HCT116 (cell line): ENCODE results near the gene G2E3. TPM values are rescaled to one million over a fixed set of nuclear protein-coding genes. Genes with fewer than 3 reads are reported as not detected.

ENCODE experiments used
- ATAC-seq: fragments of 200-7000 bp; cut with Tn5 transposase; 2 replicates; pipeline ENCODE4 v1.9.1; 2020; ENCODE audit warnings: mild to moderate bottlenecking, moderate library complexity
- BruUV-seq: library from RNA; stranded (reverse); fragments of 400-500 nt; replicated peaks from 2 replicates; lab custom pipeline; 2021; lab: Mats Ljungman, UMichigan
- CTCF ChIA-PET: fragments of 300-600 bp; sonication (Branson Sonifier 250); formaldehyde crosslinking; loops from one replicate; lab custom pipeline; 2021; ENCODE audit warnings: antibody characterized with exemption; lab: Charles Lee
- POLR2A ChIA-PET: fragments of 300-600, 350-600 bp; sonication (Branson Sonifier 250); formaldehyde crosslinking; loops from one replicate; lab custom pipeline; 2021; ENCODE audit warnings: antibody characterized with exemption; lab: Charles Lee
- RAD21 ChIA-PET, 2 experiments: fragments of 300-600 bp; sonication (Branson Sonifier 250); formaldehyde crosslinking; loops; one replicate each; lab custom pipeline; 2023; ENCODE audit warnings: low total read pairs in 2 of 2; ENCODE audit not compliant: uncharacterized antibody in 2 of 2, unreplicated experiment in 2 of 2, low non-redundant PET in 1 of 2; lab: Charles Lee
- DNase-seq: peaks from one replicate; pipeline ENCODE4 v3.0.0-alpha.2; 2010; ENCODE audit warnings: low read depth, low spot score
- H2AFZ ChIP-seq: fragments of 200-600 bp; shearing (Covaris generic), sonication (generic); 2 replicates; pipeline ENCODE4 v1.6.1; 2017; ENCODE audit warnings: low read depth, mixed run types, mixed read lengths, antibody characterized with exemption, low read length; ENCODE audit not compliant: poor library complexity, severe bottlenecking
- H3K27ac ChIP-seq: 2 replicates; pipeline ENCODE4 v1.5.1; 2012; ENCODE audit warnings: low read depth, low read length
- H3K27me3 ChIP-seq: fragments of 200-600 bp; sonication (generic); 2 replicates; pipeline ENCODE4 v1.6.1; 2016; ENCODE audit warnings: mixed run types, low read length, mixed read lengths; ENCODE audit not compliant: insufficient read depth
- H3K36me3 ChIP-seq, 2 experiments: fragments of 200-500 bp in 1 of 2; fragments of 200-600 bp in 1 of 2; sonication (Bioruptor generic) in 1 of 2; sonication (generic) in 1 of 2; 2 replicates each; pipeline versions ENCODE4 v1.5.1 to v1.6.1; 2014 to 2016; ENCODE audit warnings: low read length in 2 of 2, inconsistent platforms in 1 of 2, mixed read lengths in 1 of 2, mixed run types in 1 of 2; ENCODE audit not compliant: insufficient read depth in 2 of 2, control insufficient read depth in 1 of 2
- H3K4me1 ChIP-seq, 2 experiments: fragments of 200-600 bp in 1 of 2; sonication (generic) in 1 of 2; 2 replicates each; pipeline versions ENCODE4 v1.5.1 to v1.6.1; 2012 to 2017; ENCODE audit warnings: low read length in 2 of 2, inconsistent platforms in 1 of 2, mild to moderate bottlenecking in 1 of 2, mixed read lengths in 1 of 2, mixed run types in 1 of 2, moderate library complexity in 1 of 2; ENCODE audit not compliant: insufficient read depth in 2 of 2, control insufficient read depth in 1 of 2
- H3K4me2 ChIP-seq: fragments of 200-600 bp; sonication (generic); 2 replicates; pipeline ENCODE4 v1.6.1; 2017; ENCODE audit warnings: mixed run types, low read length, mixed read lengths
- H3K4me3 ChIP-seq, 2 experiments: fragments of 200-600 bp in 1 of 2; sonication (generic) in 1 of 2; replicated peaks in 1 of 2; 2 replicates each; pipeline ENCODE4 v1.5.1; 2011 to 2016; ENCODE audit warnings: low read length in 2 of 2, control low read depth in 1 of 2, low read depth in 1 of 2, mild to moderate bottlenecking in 1 of 2, mixed read lengths in 1 of 2, mixed run types in 1 of 2
- H3K79me2 ChIP-seq: fragments of 200-600 bp; sonication (generic); 2 replicates; pipeline ENCODE4 v1.6.1; 2017; ENCODE audit warnings: mild to moderate bottlenecking, mixed run types, low read length, moderate library complexity, mixed read lengths; ENCODE audit not compliant: insufficient read depth
- H3K9ac ChIP-seq: fragments of 200-600 bp; sonication (generic); 2 replicates; pipeline ENCODE4 v1.6.1; 2016; ENCODE audit warnings: low read length, mixed read lengths
- H3K9me2 ChIP-seq: fragments of 200-600 bp; sonication (generic), shearing (Covaris generic); 2 replicates; pipeline ENCODE4 v1.6.1; 2017; ENCODE audit warnings: mixed run types, mild to moderate bottlenecking, moderate library complexity; ENCODE audit not compliant: insufficient read depth
- H3K9me3 ChIP-seq, 2 experiments: fragments of 200-500 bp in 1 of 2; fragments of 200-600 bp in 1 of 2; sonication (Bioruptor generic) in 1 of 2; sonication (generic) in 1 of 2; 2 replicates each; pipeline ENCODE4 v1.6.1; 2014 to 2017; ENCODE audit warnings: low read length in 2 of 2, mixed read lengths in 2 of 2, inconsistent platforms in 1 of 2, low read depth in 1 of 2, mild to moderate bottlenecking in 1 of 2, mixed run types in 1 of 2, moderate library complexity in 1 of 2; ENCODE audit not compliant: control insufficient read depth in 1 of 2, insufficient read depth in 1 of 2
- H4K20me1 ChIP-seq: fragments of 200-600 bp; sonication (generic), shearing (Covaris generic); 2 replicates; pipeline ENCODE4 v1.6.1; 2017; ENCODE audit warnings: mixed run types, mild to moderate bottlenecking, moderate library complexity; ENCODE audit not compliant: insufficient read depth
- CBX3 ChIP-seq: IDR thresholded peaks from 2 replicates; pipeline ENCODE4 v1.6.1; 2012; ENCODE audit warnings: low read depth
- POLR2A ChIP-seq: IDR thresholded peaks from 2 replicates; pipeline ENCODE4 v1.7.0; 2011; ENCODE audit warnings: borderline replicate concordance; ENCODE audit not compliant: insufficient read depth, insufficient read length; ENCODE audit errors: extremely low read depth
- SIN3A ChIP-seq: IDR thresholded peaks from 2 replicates; pipeline ENCODE4 v1.6.1; 2012; ENCODE audit warnings: low read depth
- SP1 ChIP-seq: IDR thresholded peaks from 2 replicates; pipeline ENCODE4 v1.6.1; 2012; ENCODE audit warnings: low read depth
- ZFX ChIP-seq: fragments of 450-650 bp; IDR thresholded peaks from 2 replicates; pipeline ENCODE4 v1.6.1; 2017
- ZNF274 ChIP-seq: fragments of 200-500 bp; sonication (Bioruptor generic); IDR thresholded peaks from 2 replicates; pipeline ENCODE4 v1.6.1; 2014; ENCODE audit warnings: mild to moderate bottlenecking, low read depth, low read length, inconsistent platforms
- intact Hi-C: fragments of 100-400 bp; cut with micrococcal nuclease; formaldehyde crosslinking; loops from 2 replicates; pipeline ENCODE4 v1.10.0; 2022
- total RNA-seq: library from RNA; stranded (reverse); gene quantifications from one replicate; pipeline ENCODE4 v1.2.1, GENCODE V29; 2021; ENCODE audit not compliant: unreplicated experiment
- TF ChIP-seq, protein P1 (sequence below): IDR thresholded peaks from 2 replicates; pipeline ENCODE4 v1.6.1; 2012; ENCODE audit warnings: low read depth
- TF ChIP-seq, protein P2 (sequence below): IDR thresholded peaks from 2 replicates; pipeline ENCODE4 v1.6.1; 2011; ENCODE audit warnings: mild to moderate bottlenecking, low read length, moderate library complexity; ENCODE audit not compliant: insufficient replicate concordance; ENCODE audit errors: extremely low read depth
- TF ChIP-seq, protein P3 (sequence below): IDR thresholded peaks from 2 replicates; pipeline ENCODE4 v1.6.1; 2012

The G2E3 gene
- total RNA-seq, 1 experiment from 2014 or later = 47.0 TPM

DNA sequence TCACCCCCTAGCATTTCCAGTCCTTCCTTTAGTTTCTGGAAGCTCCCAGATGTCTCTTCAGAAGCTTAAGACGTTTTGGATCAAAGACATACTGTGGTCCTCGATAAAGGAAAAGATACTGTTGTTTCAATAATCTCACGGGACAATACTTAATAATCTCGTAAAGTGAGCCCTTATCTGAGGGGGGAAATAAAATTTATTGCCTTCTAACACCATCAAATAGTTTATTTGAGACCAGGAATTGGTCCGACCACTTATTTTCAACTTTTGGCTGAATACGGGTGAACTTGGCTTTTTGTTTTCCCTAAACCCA, 640 bp upstream of the G2E3 start:
- no peaks in the 10 kb centered on the region for H3K9me2 ChIP-seq
- DNase-seq (no peak), ATAC-seq (no peak)
- ChIA-PET POLR2A (no interaction called here), CTCF (no interaction called here), RAD21 (no interaction called here)
- H3K4me2 ChIP-seq = peak overlapping the region; percentile 77
- TF ChIP-seq SIN3A (no peak), ZNF274 (no peak), SP1 (no peak), CBX3 (no peak), POLR2A (no peak), ZFX (no peak)
- TF ChIP-seq, protein P1, sequence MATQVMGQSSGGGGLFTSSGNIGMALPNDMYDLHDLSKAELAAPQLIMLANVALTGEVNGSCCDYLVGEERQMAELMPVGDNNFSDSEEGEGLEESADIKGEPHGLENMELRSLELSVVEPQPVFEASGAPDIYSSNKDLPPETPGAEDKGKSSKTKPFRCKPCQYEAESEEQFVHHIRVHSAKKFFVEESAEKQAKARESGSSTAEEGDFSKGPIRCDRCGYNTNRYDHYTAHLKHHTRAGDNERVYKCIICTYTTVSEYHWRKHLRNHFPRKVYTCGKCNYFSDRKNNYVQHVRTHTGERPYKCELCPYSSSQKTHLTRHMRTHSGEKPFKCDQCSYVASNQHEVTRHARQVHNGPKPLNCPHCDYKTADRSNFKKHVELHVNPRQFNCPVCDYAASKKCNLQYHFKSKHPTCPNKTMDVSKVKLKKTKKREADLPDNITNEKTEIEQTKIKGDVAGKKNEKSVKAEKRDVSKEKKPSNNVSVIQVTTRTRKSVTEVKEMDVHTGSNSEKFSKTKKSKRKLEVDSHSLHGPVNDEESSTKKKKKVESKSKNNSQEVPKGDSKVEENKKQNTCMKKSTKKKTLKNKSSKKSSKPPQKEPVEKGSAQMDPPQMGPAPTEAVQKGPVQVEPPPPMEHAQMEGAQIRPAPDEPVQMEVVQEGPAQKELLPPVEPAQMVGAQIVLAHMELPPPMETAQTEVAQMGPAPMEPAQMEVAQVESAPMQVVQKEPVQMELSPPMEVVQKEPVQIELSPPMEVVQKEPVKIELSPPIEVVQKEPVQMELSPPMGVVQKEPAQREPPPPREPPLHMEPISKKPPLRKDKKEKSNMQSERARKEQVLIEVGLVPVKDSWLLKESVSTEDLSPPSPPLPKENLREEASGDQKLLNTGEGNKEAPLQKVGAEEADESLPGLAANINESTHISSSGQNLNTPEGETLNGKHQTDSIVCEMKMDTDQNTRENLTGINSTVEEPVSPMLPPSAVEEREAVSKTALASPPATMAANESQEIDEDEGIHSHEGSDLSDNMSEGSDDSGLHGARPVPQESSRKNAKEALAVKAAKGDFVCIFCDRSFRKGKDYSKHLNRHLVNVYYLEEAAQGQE = no peak
- TF ChIP-seq, protein P2, sequence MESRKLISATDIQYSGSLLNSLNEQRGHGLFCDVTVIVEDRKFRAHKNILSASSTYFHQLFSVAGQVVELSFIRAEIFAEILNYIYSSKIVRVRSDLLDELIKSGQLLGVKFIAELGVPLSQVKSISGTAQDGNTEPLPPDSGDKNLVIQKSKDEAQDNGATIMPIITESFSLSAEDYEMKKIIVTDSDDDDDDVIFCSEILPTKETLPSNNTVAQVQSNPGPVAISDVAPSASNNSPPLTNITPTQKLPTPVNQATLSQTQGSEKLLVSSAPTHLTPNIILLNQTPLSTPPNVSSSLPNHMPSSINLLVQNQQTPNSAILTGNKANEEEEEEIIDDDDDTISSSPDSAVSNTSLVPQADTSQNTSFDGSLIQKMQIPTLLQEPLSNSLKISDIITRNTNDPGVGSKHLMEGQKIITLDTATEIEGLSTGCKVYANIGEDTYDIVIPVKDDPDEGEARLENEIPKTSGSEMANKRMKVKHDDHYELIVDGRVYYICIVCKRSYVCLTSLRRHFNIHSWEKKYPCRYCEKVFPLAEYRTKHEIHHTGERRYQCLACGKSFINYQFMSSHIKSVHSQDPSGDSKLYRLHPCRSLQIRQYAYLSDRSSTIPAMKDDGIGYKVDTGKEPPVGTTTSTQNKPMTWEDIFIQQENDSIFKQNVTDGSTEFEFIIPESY = no peak
- TF ChIP-seq, protein P3, sequence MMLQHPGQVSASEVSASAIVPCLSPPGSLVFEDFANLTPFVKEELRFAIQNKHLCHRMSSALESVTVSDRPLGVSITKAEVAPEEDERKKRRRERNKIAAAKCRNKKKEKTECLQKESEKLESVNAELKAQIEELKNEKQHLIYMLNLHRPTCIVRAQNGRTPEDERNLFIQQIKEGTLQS = no peak
- peaks cover 2 to 3% of the 10 kb centered on the region in 2 experiments; a peak in 1 of 4 replicates for H3K36me3 ChIP-seq
- H3K79me2 ChIP-seq = peaks cover 42% of the 10 kb centered on the region
- peaks cover 7% of the 10 kb centered on the region; the same call in 1 of the 2 replicates for H4K20me1 ChIP-seq
- H3K27ac ChIP-seq = no peak overlapping the region
- TSS peak; percentile 99 for BruUV-seq
- H3K9ac ChIP-seq = peak overlapping the region; percentile 91
- H3K27me3 ChIP-seq = no peaks in the 10 kb centered on the region
- peaks cover 8 to 33% of the 10 kb centered on the region in 2 experiments for H3K4me1 ChIP-seq
- intact Hi-C loops = no loop called here
- H2AFZ ChIP-seq = peak overlapping the region; percentile 72
- H3K9me3 ChIP-seq = no peaks in the 10 kb centered on the region
- H3K4me3 ChIP-seq = peak overlapping the region in 1 of 2 experiments; percentile 93; a peak in 2 of 4 replicates
